GM13977 (cell line): ENCODE measurements around the gene PLET1.

Experiments used
- DNase-seq: peaks from one replicate; pipeline ENCODE4 v3.0.0; 2012; ENCODE audit warnings: low spot score
- in situ Hi-C: fragments of 300-500 bp; cut with MboI; formaldehyde crosslinking; loops from one replicate; pipeline ENCODE4 v1.12.0; 2022; ENCODE audit warnings: low sequenced_read_pairs, low pct_unique_long_range_greater_than_20kb, mixed read lengths, inconsistent platforms; ENCODE audit not compliant: unreplicated experiment
- TF ChIP-seq, protein P1 (sequence below): IDR thresholded peaks from 2 replicates; pipeline ENCODE4 v1.5.1; 2012; ENCODE audit warnings: mild to moderate bottlenecking, control low read depth; ENCODE audit not compliant: insufficient read depth; ENCODE audit errors: extremely low read depth, missing control alignments

Gene PLET1

DNA sequence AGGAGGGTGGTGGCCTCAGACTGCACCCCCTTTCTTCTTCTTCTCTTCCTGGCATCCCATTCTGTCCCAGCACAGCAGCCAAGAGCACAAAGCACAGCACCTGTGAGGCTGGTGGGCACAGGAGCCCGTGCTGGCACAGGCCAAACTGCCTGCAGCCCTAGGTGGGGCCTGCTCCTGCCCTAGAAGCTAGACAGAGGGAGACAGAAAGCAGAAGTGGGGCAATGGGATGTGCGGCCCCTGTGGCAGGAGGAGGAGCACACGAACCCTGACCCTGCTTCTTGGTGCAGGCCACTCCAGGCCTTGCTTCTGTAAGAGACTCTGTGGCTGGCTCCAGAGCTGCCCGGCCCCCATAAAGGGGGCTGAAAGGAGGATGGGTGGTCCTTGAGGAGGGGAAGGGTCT is 38.4 kb downstream of the PLET1 start:
- no peak for DNase-seq
- in situ Hi-C loops, result loop anchor here (10.0 kb wide), 1 partner anchor 52 kb away; no protein-coding TSS in a partner anchor
- TF ChIP-seq, protein P1, sequence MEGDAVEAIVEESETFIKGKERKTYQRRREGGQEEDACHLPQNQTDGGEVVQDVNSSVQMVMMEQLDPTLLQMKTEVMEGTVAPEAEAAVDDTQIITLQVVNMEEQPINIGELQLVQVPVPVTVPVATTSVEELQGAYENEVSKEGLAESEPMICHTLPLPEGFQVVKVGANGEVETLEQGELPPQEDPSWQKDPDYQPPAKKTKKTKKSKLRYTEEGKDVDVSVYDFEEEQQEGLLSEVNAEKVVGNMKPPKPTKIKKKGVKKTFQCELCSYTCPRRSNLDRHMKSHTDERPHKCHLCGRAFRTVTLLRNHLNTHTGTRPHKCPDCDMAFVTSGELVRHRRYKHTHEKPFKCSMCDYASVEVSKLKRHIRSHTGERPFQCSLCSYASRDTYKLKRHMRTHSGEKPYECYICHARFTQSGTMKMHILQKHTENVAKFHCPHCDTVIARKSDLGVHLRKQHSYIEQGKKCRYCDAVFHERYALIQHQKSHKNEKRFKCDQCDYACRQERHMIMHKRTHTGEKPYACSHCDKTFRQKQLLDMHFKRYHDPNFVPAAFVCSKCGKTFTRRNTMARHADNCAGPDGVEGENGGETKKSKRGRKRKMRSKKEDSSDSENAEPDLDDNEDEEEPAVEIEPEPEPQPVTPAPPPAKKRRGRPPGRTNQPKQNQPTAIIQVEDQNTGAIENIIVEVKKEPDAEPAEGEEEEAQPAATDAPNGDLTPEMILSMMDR, result no peak

DNA sequence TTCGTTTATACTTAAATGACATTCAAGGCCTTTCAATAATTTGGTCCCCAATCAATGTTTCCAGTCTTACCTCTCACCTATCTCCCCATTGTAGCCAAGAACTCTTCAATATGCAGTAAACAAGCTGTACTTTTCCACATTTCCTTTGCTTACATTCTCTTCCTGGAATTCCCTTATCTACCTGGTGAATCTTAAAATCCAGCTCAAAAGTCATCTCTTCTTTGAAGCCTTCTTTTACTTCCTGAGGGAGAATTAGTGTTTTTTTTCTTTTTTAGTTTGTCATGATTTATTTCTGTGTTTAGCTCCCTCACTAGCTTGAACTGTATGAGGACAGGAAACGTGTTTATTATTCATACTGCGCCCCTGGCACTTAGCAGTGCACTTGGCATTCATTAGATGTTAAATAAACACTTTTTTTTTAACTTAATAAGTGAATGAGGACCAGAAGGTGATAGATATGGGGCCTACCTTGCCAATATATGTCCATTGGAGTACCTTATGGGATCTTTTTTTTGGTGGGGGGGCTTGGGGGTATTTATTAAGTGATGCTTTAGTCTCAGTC is 39.3 kb downstream of the PLET1 start:
- no peak for DNase-seq
- in situ Hi-C loops, result loop anchor here (10.0 kb wide), 1 partner anchor 53 kb away; no protein-coding TSS in a partner anchor
- TF ChIP-seq, protein P1, result no peak

DNA sequence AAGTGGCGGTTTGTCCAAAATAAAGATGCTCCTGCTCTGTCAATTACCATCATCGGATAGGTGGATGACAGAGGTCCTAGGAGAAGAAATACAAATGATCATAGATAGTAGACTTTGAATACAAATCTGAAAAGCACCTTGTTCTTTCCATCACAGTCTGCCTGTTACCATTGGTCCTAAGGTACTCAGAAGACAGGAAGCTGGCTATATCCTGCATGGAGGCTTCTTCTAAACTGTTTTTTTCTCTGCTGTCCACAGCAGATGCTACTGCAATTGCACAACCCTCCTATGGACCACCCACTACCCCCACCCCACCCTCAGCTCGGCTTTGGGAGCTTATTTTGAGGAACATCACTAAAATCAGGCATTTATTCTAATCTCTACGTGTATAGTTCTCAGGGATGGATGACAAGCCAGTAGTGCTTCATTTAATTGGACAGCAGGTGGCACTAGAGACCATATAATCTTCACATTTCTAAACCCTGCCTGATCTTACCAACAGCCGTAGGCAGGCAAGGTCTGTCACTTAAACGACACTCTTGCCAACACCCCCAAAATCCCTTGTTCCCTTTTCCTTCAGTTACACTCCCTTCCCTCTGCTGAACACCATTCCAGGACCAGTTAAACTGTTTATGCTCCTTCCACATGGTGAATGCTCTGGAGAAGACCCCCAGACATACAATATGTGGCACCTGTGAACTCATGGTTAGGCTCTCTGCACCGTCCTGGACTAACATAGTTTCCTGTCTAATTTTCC is 41.0 kb downstream of the PLET1 start:
- in situ Hi-C loops, result loop anchor here (10.0 kb wide), 1 partner anchor 55 kb away; no protein-coding TSS in a partner anchor
- TF ChIP-seq, protein P1, result peak; percentile 73
- peak; percentile 74 for DNase-seq

DNA sequence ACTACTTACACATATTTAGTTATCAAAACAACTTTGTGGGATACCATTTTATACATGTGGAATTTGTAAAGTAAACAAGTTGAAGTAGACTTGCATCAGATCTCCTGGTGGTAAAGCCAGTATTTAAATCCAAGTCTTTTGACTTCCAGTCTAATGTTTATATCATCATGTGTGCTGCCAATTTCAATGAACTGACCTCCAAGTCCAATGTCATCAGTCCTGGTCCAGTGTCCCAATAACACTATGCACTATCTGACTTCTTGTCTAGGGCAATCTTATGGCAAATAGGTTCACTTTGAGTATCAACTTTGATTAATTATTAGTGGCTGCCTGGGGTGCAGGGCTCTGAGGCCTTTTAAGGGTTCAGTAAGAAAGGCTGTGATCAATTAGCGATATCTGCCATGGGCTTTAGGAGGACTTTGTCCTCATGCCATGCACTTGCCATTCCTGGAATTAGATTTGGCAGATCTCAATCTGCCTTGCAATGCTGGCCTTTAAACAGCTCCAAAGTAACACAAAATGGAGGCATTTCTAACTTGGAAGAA is 44.0 kb downstream of the PLET1 start:
- DNase-seq, result no peak
- TF ChIP-seq, protein P1, result no peak
- in situ Hi-C loops, result no loop called here

DNA sequence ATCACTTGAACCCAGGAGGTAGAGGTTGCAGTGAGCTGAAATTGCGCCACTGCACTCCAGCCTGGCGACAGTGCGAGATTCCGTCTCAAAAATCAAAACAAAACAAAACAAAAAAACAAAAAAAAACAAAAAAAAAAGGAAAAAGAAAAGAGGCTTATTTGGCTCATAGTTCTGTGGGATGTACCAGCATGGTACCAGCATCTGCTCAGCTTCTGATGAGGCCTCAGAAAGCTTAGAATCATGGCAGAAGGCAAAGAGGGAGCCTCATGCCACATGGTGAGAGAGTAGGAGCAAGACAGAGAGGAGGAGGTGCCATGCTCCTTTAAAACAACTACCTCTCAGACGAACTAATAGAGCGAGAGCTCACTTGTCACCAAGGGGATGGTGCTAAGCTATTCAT is 45.0 kb downstream of the PLET1 start:
- TF ChIP-seq, protein P1, result no peak
- in situ Hi-C loops, result no loop called here
- DNase-seq, result no peak

DNA sequence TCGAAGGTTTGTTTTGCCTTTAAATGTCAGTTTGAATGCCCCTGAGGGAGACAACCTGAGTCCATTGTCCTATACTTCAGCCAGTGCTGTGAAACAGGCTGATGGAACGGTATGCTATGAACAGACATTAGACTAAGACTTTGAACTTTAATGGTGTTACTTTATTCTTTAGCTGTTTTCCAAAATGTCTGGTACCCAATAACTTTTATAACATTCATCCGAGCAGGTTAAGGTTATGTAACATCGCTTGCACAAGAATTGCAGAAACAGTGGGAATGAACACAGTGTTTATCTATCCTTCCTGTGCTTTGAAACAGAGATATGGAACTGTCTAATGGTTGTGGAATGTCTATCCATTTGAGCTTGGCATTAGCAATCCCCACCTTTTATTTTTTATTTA is 46.9 kb downstream of the PLET1 start:
- TF ChIP-seq, protein P1, result no peak
- DNase-seq, result no peak
- in situ Hi-C loops, result no loop called here
